Uterus (tissue), 4 donors: ENCODE data around the gene DCUN1D2. TPM values are rescaled to one million over a fixed set of nuclear protein-coding genes. Genes with fewer than 3 reads are reported as not detected.

ENCODE experiments used
- DNase-seq, 2 donors: peaks; one replicate each; pipeline ENCODE4 v3.0.0-alpha.2; 2019 to 2020
- H3K27ac ChIP-seq, 2 donors: fragments of 200-600 bp; sonication (generic); 1 replicate in 1 of 2; 2 replicates in 1 of 2; pipeline ENCODE4 v1.5.1; 2016 to 2018
- H3K27me3 ChIP-seq, 2 donors: fragments of 200-600 bp; sonication (generic); one replicate each; pipeline ENCODE4 v1.5.1; 2018 to 2019; ENCODE audit warnings: control low read depth in 1 of 2
- H3K36me3 ChIP-seq, 2 donors: fragments of 200-600 bp; sonication (generic); one replicate each; pipeline ENCODE4 v1.5.1; 2019; ENCODE audit warnings: control low read depth in 1 of 2
- H3K4me1 ChIP-seq, 2 donors: fragments of 200-600 bp; sonication (generic); one replicate each; pipeline ENCODE4 v1.5.1; 2018 to 2019; ENCODE audit warnings: control low read depth in 1 of 2
- H3K4me3 ChIP-seq, 2 donors: fragments of 200-600 bp; sonication (generic); 1 replicate in 1 of 2; 2 replicates in 1 of 2; pipeline ENCODE4 v1.5.1; 2018 to 2019; ENCODE audit warnings: mild to moderate bottlenecking in 1 of 2
- H3K9me3 ChIP-seq, 2 donors: fragments of 200-600 bp; sonication (generic); one replicate each; pipeline ENCODE4 v1.5.1; 2019; ENCODE audit warnings: control low read depth in 1 of 2
- CTCF ChIP-seq, 4 experiments: fragments of 200-600 bp in 2 of 4; fragments of 450-650 bp in 2 of 4; sonication (generic) in 2 of 4; IDR thresholded peaks; one replicate each; pipeline ENCODE4 v1.5.1; 2016 to 2019; ENCODE audit warnings: antibody characterized with exemption in 4 of 4, mild to moderate bottlenecking in 2 of 4, moderate library complexity in 1 of 4
- POLR2A ChIP-seq, 2 donors: fragments of 450-650 bp; IDR thresholded peaks; one replicate each; pipeline ENCODE4 v1.6.1; 2016; ENCODE audit warnings: antibody characterized with exemption in 2 of 2, mild to moderate bottlenecking in 1 of 2, moderate library complexity in 1 of 2
- intact Hi-C: fragments of 100-400 bp; cut with DNase I; formaldehyde crosslinking; loops from one replicate; pipeline ENCODE4 v1.15.1; 2023; ENCODE audit warnings: low total_unique reads
- total RNA-seq, 4 donors: library from RNA; depleted of rRNA in 3 of 4; stranded (reverse); fragments of >200 nt in 3 of 4; gene quantifications; one replicate each; pipeline versions ENCODE4 v1.1.0 to v1.2.4, GENCODE V29; 2014 to 2023
- donor health status: DM: yes; HTN: yes; CAD: no.

Gene DCUN1D2
- total RNA-seq, 4 donors from 2014 or later = 7.7 to 68.2 (median 29.3) TPM

- no peaks in the 10 kb centered on the region for H3K4me1 ChIP-seq
- H3K36me3 ChIP-seq = no peaks in the 10 kb centered on the region
- no peak for DNase-seq
- no peak overlapping the region for H3K4me3 ChIP-seq
- no peaks in the 10 kb centered on the region for H3K9me3 ChIP-seq
- no peak for TF ChIP-seq CTCF (IDR thresholded peaks at IDR 0.05)
- no peak overlapping the region for H3K27ac ChIP-seq
- intact Hi-C loops = no loop called here
- no peaks in the 10 kb centered on the region for H3K27me3 ChIP-seq
Measured at GRCh38 chr13:113510871-113511270, 20.4 kb upstream of the DCUN1D2 start.

GRCh38 chr13:113509989-113510388 is 19.5 kb upstream of the DCUN1D2 start:
- DNase-seq = no peak
- H3K4me3 ChIP-seq = no peak overlapping the region
- H3K9me3 ChIP-seq = no peaks in the 10 kb centered on the region
- no peaks in the 10 kb centered on the region for H3K27me3 ChIP-seq
- H3K4me1 ChIP-seq = no peaks in the 10 kb centered on the region
- H3K27ac ChIP-seq = no peak overlapping the region
- no peak for TF ChIP-seq POLR2A (IDR thresholded peaks at IDR 0.05)
- TF ChIP-seq CTCF (IDR thresholded peaks at IDR 0.05) = no peak
- intact Hi-C loops = no loop called here
- no peaks in the 10 kb centered on the region for H3K36me3 ChIP-seq

GRCh38 chr13:113508521-113509254 is 18.2 kb upstream of the DCUN1D2 start:
- no peaks in the 10 kb centered on the region for H3K9me3 ChIP-seq
- no peaks in the 10 kb centered on the region for H3K4me1 ChIP-seq
- no peak overlapping the region for H3K4me3 ChIP-seq
- no peak overlapping the region for H3K27ac ChIP-seq
- no peaks in the 10 kb centered on the region for H3K36me3 ChIP-seq
- intact Hi-C loops = no loop called here
- TF ChIP-seq CTCF (IDR thresholded peaks at IDR 0.05) (no peak), POLR2A (IDR thresholded peaks at IDR 0.05) (no peak)
- no peak for DNase-seq
- H3K27me3 ChIP-seq = no peaks in the 10 kb centered on the region

GRCh38 chr13:113507505-113508345 is 17.2 kb upstream of the DCUN1D2 start:
- intact Hi-C loops = no loop called here
- Histone ChIP-seq H3K4me3 (no peak overlapping the region), H3K27ac (no peak overlapping the region), H3K4me1 (no peaks in the 10 kb centered on the region), H3K27me3 (no peaks in the 10 kb centered on the region), H3K36me3 (no peaks in the 10 kb centered on the region), H3K9me3 (no peaks in the 10 kb centered on the region)
- no peak for DNase-seq
- TF ChIP-seq CTCF (IDR thresholded peaks at IDR 0.05) (no peak), POLR2A (IDR thresholded peaks at IDR 0.05) (no peak)

- H3K4me3 ChIP-seq = no peak overlapping the region
- no peak for DNase-seq
- intact Hi-C loops = no loop called here
- H3K27ac ChIP-seq = no peak overlapping the region
- TF ChIP-seq POLR2A (IDR thresholded peaks at IDR 0.05) = no peak
- no peak for TF ChIP-seq CTCF (IDR thresholded peaks at IDR 0.05)
- H3K27me3 ChIP-seq = no peaks in the 10 kb centered on the region
- H3K36me3 ChIP-seq = no peaks in the 10 kb centered on the region
- H3K9me3 ChIP-seq = no peaks in the 10 kb centered on the region
- no peaks in the 10 kb centered on the region for H3K4me1 ChIP-seq
Measured at GRCh38 chr13:113506871-113507388, 16.4 kb upstream of the DCUN1D2 start.
